ENCODE measurements around the gene GRAP.
"Not testable (repeated sequence)": the region's sequence is repeated elsewhere in the genome, so short reads cannot be mapped to it uniquely, and the experiment has no call there.

GRAP gene

DNA sequence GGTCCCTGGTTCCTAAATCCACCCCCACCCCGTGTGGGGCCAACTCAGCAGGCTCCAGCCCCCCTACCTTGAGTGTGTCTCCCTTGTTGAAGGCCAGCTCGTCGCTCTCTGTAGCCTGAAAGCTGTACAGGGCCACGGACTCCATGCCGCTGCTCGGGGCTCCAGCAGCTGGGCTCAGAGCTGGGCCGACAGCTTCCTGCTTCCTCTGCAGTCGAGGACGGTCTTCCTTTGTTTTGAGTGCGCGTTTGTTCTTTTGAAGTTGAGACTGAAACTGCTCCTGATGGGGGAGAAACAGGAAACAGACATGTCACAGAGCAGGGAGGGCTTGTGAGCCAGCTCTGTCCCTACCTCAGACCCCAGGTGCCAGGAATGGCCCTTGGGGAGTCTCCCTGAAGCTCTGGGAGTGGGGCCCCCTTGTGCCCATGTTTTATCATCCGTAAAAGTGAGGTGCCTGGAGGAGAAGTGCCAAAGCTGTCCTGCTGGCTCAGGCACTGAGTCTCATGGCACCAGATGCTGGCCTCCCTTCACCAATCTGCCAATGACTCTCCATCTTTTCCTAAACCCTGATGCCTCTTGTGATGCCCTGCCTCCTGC is at the start of gene GRAP:
GRAP (minus strand) TSS at position 176 of the 594 bp plus-strand sequence; CDS start at position 145, 31 bp downstream.
- DNase-seq (ENCODE audit: low read depth in 2 of 2) = not testable (repeated sequence)

GRCh38 chr17:19093684-19094438 is 47.1 kb upstream of the GRAP start:
- not testable (repeated sequence) for DNase-seq (ENCODE audit: low read depth in 2 of 2)

GRCh38 chr17:19092737-19093683 is 46.3 kb upstream of the GRAP start:
- not testable (repeated sequence) for DNase-seq (ENCODE audit: low read depth in 2 of 2)

DNA sequence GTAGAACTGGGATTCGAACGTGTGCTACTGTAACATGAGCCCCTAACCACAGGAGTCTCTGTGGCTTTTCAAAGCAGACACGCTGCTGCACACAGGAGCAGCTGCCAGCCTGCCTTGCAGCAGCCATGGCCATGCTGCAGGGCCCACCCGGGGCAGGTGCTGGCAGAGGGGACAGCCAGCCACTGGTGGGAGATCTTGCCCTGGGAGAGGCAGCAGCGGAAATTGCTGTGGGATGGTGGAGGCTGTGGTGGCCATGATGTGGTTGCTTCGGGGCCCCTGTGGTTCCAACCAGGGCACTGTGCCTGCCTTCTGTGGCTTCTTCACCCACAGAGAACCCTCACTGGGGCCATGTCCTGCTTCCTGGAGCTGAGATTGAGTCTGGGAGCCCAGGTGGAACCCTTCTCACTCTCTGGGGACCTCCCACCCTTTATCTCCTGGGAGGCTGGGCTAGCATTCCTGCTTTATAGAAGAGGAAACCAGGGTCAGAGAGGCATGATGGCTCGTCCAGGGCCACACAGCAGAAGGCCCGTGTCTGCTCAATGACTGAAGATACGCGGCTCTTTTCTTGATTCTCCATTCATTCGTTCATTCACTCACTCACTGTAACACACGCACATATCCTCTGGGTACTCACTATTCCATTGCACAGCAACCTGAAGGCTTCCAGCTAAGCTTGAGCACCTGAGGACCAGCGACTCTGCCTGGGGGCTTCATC is 43.5 kb upstream of the GRAP start:
- not testable (repeated sequence) for DNase-seq (ENCODE audit: low read depth in 2 of 2)

DNA sequence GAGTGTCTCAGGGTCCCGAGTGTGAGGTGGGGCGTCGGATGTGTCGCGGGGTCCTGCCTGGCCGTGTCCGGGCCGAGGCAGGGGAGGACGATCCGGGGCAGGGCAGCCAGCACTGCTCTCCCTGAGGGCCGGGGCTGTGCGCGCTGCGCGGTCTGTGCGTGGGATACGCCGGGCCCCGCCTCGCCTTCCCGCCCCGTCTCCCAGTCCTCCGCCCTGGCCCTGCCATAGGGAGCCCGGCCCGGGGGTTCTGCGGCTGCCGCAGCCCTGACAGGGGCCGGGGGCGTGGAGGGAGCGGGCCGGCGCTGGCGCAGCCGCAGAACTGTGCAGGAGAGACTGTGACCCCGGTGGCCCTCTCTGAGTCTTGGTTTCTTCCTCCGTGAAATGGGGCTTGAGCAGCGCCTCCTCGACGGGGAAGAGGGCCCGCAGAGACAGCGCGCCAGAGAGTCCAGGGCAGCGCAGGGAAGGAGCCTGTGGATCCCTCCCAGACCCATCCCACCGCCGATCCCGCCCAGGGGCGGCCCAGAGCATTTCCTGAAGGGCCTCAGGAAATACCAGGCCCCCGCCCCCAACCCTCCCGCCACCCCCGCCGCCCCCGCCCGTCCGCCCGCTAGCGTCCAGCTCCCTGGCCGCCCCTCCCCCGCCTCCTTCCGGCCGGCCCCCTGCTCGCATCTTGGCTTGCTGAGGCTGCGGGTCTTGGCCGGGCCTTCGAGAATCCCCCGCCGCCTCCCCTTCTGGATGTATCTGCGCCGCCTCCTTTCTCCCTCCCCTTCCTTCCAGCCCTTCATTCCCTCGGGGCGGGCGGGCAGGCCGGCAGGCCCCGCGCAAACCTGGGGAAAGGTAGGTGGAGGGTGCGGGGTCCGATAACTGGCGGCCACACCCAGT is 42.3 kb upstream of the GRAP start:
- not testable (repeated sequence) for DNase-seq (ENCODE audit: low read depth in 2 of 2)

DNA sequence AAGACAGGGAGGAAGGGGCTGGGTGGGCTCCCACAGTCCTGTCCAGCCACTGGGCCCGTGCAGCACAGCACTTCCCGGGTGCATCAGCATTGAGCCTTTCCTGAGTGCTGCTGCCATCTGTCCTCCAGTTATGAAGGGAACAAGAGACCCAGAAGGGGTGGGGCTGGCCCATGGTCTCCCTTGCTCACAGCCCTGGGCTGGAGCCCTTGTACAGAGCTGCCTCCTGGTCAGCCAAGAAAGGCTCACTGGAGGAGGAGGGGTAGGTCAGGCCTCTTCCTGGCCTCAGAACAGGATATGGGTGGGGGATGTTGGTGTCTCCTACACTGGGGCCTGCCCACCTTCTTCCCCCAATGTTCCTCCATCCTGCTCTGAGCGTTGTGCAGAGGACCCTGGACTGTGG is 30.6 kb upstream of the GRAP start:
- not testable (repeated sequence) for DNase-seq (ENCODE audit: low read depth in 2 of 2)

DNA sequence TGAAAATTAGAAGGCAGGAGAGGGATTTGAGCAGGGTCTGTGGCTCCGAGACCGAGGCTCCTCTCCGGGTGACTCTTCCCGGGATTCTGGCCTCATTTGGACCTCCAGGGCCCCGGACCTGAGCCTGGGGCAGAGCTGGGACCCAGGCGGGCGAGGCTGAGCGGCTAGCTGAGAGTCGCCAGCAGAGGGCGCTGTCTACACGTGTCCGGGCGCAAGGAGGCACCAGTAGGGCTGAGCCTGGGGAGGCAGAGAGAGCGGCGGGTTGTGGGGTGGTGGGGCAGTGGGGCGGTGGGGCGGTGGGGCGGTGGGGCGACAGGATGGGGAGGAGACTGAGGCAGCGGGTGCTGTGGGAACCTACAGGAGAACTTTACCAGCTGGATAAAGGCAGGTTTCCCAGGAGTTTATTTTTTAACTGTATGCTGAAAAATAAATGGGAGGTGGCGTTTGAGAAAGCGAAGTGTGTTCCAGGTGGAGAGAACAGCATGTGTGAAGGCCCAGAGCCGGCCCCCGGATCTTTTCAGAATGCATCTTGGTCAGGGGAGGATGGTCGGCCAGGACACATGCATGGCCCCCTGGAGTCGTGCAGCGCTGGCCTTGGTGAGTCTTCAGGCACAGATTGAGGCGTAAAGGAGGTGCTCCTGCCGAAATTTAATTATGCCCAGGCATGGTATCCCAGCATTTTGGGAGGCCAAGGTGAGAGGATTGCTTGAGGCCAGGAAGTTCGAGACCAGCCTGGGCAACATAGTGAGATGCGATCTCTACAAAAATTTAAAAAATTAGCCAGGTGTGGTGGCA is 29.8 kb upstream of the GRAP start:
- DNase-seq (ENCODE audit: low read depth in 2 of 2) = not testable (repeated sequence)

DNA sequence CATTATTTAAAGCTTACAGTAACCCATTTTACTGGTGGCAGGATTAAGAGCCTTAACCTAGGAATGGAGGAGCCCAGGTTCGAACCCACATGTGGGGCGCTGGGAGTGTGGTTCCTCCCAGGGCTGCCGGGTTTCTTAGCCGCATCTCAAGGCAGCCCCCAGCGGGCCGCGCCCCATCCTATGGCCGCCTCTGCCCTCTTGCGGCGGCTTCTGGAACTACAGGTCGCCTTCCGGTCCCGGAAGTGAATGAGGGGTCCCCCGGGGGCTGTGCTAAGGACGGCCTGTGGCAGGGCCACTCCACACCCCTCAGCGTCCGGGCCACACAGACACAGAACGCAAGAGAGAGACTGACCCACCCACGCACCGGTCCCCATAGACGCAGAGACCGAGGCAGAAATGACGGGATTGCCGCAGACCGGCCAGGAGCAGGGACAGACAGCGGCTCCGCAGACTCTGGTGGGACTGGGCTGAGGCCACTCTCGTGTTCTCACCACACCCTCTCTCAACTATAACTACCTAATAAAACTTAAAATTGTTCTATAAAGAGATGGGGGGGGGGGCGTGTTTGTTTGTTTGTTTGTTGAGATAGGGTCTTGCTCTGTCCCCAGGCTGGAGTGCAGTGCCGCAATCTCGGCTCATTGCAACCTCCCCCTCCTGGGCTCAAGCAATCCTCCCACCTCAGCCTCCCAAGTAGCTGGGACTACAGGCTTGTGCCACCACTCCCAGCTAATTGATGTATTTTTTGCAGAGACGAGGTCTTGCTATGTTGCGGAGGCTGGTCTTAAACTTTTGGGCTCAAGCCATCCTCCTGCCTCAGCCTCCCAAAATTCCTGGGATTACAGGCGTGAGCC is 23.8 kb upstream of the GRAP start:
- DNase-seq (ENCODE audit: low read depth in 2 of 2) = not testable (repeated sequence)

DNA sequence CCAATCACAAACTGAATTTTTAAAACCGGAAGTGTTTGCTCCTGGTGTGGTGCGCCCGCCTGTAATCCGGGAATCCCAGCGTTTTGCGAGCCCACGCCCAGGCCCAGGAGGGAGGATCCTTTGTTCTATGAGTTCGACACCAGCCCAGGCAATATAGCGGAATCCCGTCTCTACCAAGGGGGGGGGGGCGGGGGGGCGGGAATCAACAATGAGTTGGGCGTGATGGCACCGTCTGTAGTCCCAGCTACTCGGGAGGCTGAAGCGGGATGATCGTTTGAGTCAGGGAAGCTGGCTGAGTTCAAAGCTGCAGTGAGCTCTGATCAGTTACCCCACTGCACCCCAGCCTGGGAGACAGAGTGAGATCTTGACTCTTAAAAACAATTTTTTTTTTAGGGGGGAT is 17.6 kb upstream of the GRAP start:
- not testable (repeated sequence) for DNase-seq (ENCODE audit: low read depth in 2 of 2)

- DNase-seq (ENCODE audit: low read depth in 2 of 2) = peak; percentile 45 to 73
These were observed 16.7 kb upstream of the GRAP start for GRCh38 chr17:19063326-19063956.

DNA sequence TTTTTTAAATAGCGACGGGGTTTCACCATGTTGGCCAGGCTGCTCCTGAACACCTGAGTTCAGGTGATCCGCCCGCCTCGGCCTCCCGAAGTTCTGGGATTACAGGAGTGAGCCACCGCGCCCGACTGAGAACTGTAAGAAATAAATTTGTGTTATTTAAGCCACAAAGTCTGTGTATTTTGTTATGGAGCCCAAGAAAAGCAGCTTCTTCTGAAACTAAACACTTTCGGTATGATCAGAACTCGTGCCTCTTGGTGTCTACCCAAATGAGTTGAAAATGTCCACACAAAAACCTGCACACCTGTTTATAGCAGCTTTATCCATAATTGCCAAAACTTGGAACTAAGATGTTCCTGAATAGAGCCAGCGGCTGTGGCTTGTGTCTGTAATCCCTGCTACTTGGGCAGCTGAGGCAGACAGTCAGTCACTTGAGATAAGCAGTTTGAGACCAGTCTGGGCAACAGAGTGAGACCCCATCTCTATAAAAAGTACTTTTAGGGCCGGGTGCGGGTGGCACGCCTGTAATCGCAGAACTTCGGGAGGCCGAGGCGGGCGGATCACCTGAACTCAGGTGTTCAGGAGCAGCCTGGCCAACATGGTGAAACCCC is 16.1 kb upstream of the GRAP start:
- not testable (repeated sequence) for DNase-seq (ENCODE audit: low read depth in 2 of 2)

DNA sequence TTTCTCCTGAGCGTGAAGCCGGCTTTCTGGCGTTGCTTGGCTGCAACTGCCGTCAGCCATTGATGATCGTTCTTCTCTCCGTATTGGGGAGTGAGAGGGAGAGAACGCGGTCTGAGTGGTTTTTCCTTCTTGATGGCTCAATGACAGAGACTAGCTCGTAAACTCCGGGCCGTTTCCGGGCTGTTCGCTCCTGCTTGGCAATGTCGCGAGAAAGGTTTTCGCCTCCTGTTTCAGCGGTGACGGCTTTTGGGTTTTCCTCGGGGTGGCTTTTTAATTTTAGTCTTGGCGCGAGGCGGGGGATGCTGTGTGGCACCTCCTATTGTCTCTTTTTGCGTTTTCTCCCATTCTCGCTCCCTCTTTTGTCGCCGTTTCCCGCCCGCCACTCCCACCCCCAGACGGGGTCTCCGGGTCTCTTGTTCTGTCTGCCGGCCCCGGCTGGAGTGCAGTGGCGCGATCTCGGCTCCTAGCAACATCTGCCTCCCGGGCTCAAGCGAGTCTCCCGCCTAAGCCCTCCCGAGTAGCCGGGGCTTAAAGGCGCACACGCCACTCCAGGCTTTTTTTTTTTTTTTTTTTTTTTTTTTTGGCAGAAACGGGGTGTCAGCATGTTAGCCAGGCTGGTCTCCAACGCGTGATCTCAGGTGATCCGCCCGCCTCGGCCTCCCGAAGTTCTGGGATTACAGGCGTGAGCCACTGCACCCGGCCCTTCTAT is 15.4 kb upstream of the GRAP start:
- DNase-seq (ENCODE audit: low read depth in 2 of 2) = peak in 1 of 2 donors; percentile 69

GRCh38 chr17:19055447-19055846 is 8.7 kb upstream of the GRAP start:
- not testable (repeated sequence) for DNase-seq (ENCODE audit: low read depth in 2 of 2)

DNA sequence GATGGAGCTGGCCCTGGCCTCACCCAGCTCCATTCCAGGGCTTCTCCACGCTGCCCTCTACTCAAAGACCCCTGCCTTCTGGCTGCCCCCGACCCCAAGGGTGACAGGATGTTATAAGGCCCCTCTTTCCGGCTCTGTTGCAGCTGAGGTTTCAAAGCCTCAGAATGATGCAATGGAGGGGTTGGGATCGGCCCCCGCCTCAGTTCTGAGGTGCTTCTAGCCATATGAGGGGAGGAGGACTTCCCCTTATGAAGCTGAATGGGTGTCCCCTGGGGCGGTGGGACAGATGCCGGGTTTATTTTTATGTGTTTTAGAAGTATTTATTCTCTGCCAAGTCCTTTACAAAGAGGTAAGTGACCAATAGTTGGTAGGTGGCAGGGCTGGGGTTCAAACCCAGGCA is 2.1 kb upstream of the GRAP start:
- DNase-seq (ENCODE audit: low read depth in 2 of 2) = not testable (repeated sequence)

GRCh38 chr17:19047510-19047909 is 753 bp upstream of the GRAP start:
- DNase-seq (ENCODE audit: low read depth in 2 of 2) = not testable (repeated sequence)

DNA sequence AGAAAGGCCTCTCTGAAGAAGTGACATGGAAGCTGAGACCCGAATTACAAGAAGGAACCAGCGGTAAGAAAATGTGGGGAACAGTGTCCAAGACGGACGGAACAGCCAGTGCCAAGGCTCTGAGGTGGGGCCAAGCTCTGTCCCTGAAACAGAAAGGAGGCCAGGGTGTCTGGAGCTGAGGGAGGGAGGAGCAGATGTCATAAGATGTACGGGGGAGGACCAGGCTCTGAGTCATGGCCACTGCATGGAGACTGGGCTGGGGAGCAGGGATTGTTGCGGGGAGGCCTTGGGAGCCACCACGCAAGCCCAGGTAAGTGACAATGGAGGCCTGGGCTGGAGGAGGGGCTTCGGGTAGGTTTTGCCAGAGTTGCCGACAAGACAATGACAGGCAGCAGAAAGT is 2.1 kb downstream of the GRAP start:
- DNase-seq (ENCODE audit: low read depth in 2 of 2) = not testable (repeated sequence)

GRCh38 chr17:19043032-19043431 is 3.7 kb downstream of the GRAP start:
- not testable (repeated sequence) for DNase-seq (ENCODE audit: low read depth in 2 of 2)

All from stimulated activated CD8-positive, alpha-beta memory T cell treated with anti-CD3 and anti-CD28 coated beads, Interleukin-2, amount 100 ng/mL, for 48 hours (primary cell).